Upper lobe of left lung (tissue), 6 donors: ENCODE measurements around the gene MAEL. TPM values are rescaled to one million over a fixed set of nuclear protein-coding genes. Genes with fewer than 3 reads are reported as not detected.

Experiments used
- ATAC-seq, 2 donors: fragments of 200-7000 bp; cut with Tn5 transposase; one replicate each; pipeline ENCODE4 v1.9.1; 2022; ENCODE audit warnings: mild to moderate bottlenecking in 2 of 2, moderate library complexity in 2 of 2; ENCODE audit not compliant: low FRiP score in 2 of 2
- DNase-seq, 2 donors: peaks; one replicate each; pipeline ENCODE4 v3.0.0-alpha.2; 2019 to 2020
- H3K27ac ChIP-seq, 4 donors: fragments of 200-600 bp; sonication (generic); one replicate each; pipeline ENCODE4 v1.5.1; 2016 to 2019
- H3K27me3 ChIP-seq, 4 donors: fragments of 200-600 bp; sonication (generic); one replicate each; pipeline ENCODE4 v1.5.1; 2017 to 2019
- H3K36me3 ChIP-seq, 4 donors: fragments of 200-600 bp; sonication (generic); one replicate each; pipeline ENCODE4 v1.5.1; 2016 to 2019
- H3K4me1 ChIP-seq, 4 donors: fragments of 200-600 bp; sonication (generic); one replicate each; pipeline ENCODE4 v1.5.1; 2018 to 2019
- H3K4me3 ChIP-seq, 4 donors: fragments of 200-600 bp; sonication (generic); one replicate each; pipeline ENCODE4 v1.5.1; 2017 to 2019; ENCODE audit warnings: mild to moderate bottlenecking in 2 of 4, moderate library complexity in 1 of 4
- H3K9me3 ChIP-seq, 4 donors: fragments of 200-600 bp; sonication (generic); one replicate each; pipeline ENCODE4 v1.5.1; 2018 to 2019
- CTCF ChIP-seq, 6 experiments: fragments of 450-650 bp in 4 of 6; fragments of 200-600 bp in 2 of 6; sonication (generic) in 2 of 6; IDR thresholded peaks; one replicate each; pipeline ENCODE4 v1.5.1; 2016 to 2019; ENCODE audit warnings: antibody characterized with exemption in 6 of 6
- EP300 ChIP-seq, 4 donors: sonication (generic); formaldehyde crosslinking; IDR thresholded peaks; one replicate each; pipeline ENCODE4 v1.5.1; 2017; ENCODE audit warnings: antibody characterized with exemption in 4 of 4, control low read depth in 2 of 4
- POLR2A ChIP-seq, 4 donors: fragments of 450-650 bp; IDR thresholded peaks; one replicate each; pipeline ENCODE4 v1.5.1; 2016 to 2017; ENCODE audit warnings: antibody characterized with exemption in 4 of 4, mild to moderate bottlenecking in 2 of 4
- POLR2AphosphoS5 ChIP-seq, 2 donors: sonication (generic); formaldehyde crosslinking; IDR thresholded peaks; one replicate each; pipeline ENCODE4 v1.5.1; 2017; ENCODE audit warnings: antibody characterized with exemption in 2 of 2
- WGBS, 2 donors: methylation state at CpG; one replicate each; pipeline ENCODE4 v1.1.5; 2017 to 2018; 5-methylcytosine and 5-hydroxymethylcytosine counted together
- total RNA-seq, 6 donors: library from RNA; depleted of rRNA in 4 of 6; stranded (reverse); fragments of >200 nt in 4 of 6; gene quantifications; one replicate each; pipeline versions ENCODE4 v1.1.0 to v1.2.1, GENCODE V29; 2016 to 2021
- donor health status: DM: no; HTN: no; CAD: no; lungs with moderate emphysema.
- donor health status: DM: no; HTN: yes; CAD: no; lungs with severe emphysema.

Gene MAEL
- total RNA-seq, 6 donors from 2014 or later = not detected

- Histone ChIP-seq H3K4me1 (peaks cover 0 to 11% (median 5%) of the 10 kb centered on the region in 4 donors), H3K27me3 (peaks cover 0 to 6% (median 2%) of the 10 kb centered on the region in 4 donors), H3K27ac (no peak overlapping the region), H3K36me3 (no peaks in the 10 kb centered on the region), H3K4me3 (no peak overlapping the region), H3K9me3 (no peaks in the 10 kb centered on the region)
- DNase-seq (no peak), ATAC-seq (no peak)
- WGBS, 2 donors = 70 to 82% methylated on average over 2 of the region's 2 CpGs
- TF ChIP-seq POLR2AphosphoS5 (IDR thresholded peaks at IDR 0.05) = no peak
- no peak for TF ChIP-seq CTCF (IDR thresholded peaks at IDR 0.05)
- TF ChIP-seq POLR2A (IDR thresholded peaks at IDR 0.05) = no peak
- TF ChIP-seq EP300 (IDR thresholded peaks at IDR 0.05) = no peak
Measured at GRCh38 chr1:166950156-166950555, 38.9 kb upstream of the MAEL start.

DNA sequence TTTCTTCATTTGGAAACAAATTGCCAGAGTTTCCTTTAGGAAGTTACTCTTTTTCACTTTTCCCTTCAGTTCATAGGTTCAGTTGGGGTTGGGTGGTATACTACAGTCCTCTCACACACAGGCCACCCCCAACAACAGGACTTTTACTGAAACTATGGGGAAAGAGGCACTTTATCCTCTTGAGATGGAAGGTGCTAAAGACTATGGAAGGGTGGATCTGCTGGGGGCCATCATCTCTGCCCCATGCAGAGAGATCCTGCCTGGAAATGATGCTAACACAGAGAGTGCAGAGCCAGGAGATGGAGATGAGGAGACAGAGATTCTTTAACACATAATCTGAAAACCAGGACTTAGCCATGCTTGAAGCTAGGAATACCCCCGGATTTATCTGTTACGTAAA is 38.0 kb upstream of the MAEL start:
- ATAC-seq = no peak
- TF ChIP-seq POLR2A (IDR thresholded peaks at IDR 0.05) (no peak), CTCF (IDR thresholded peaks at IDR 0.05) (no peak), POLR2AphosphoS5 (IDR thresholded peaks at IDR 0.05) (no peak), EP300 (IDR thresholded peaks at IDR 0.05) (no peak)
- Histone ChIP-seq H3K27ac (no peak overlapping the region), H3K4me1 (peaks cover 0 to 11% (median 5%) of the 10 kb centered on the region in 4 donors), H3K4me3 (no peak overlapping the region), H3K9me3 (no peaks in the 10 kb centered on the region), H3K36me3 (no peaks in the 10 kb centered on the region), H3K27me3 (peaks cover 0 to 6% (median 2%) of the 10 kb centered on the region in 4 donors)
- DNase-seq = no peak
- WGBS, 2 donors = 87 to 89% methylated on average over 2 of the region's 2 CpGs

- no peak overlapping the region for H3K4me3 ChIP-seq
- H3K36me3 ChIP-seq = no peaks in the 10 kb centered on the region
- H3K27me3 ChIP-seq = peaks cover 0 to 3% (median 1%) of the 10 kb centered on the region in 4 donors
- 50 to 62% methylated on average over 4 of the region's 4 CpGs for WGBS, 2 donors
- no peaks in the 10 kb centered on the region for H3K9me3 ChIP-seq
- peak overlapping the region in 1 of 4 donors; percentile 38 for H3K27ac ChIP-seq
- H3K4me1 ChIP-seq = peaks cover 0 to 9% (median 5%) of the 10 kb centered on the region in 4 donors
- DNase-seq (no peak), ATAC-seq (no peak)
- TF ChIP-seq POLR2AphosphoS5 (IDR thresholded peaks at IDR 0.05) = no peak
- no peak for TF ChIP-seq EP300 (IDR thresholded peaks at IDR 0.05)
- TF ChIP-seq CTCF (IDR thresholded peaks at IDR 0.05) = no peak
- no peak for TF ChIP-seq POLR2A (IDR thresholded peaks at IDR 0.05)
Measured at GRCh38 chr1:166952002-166952746, 36.9 kb upstream of the MAEL start.

GRCh38 chr1:166953491-166953890 is 35.6 kb upstream of the MAEL start:
- no peaks in the 10 kb centered on the region for H3K9me3 ChIP-seq
- no peak overlapping the region for H3K27ac ChIP-seq
- no peak for DNase-seq
- no peaks in the 10 kb centered on the region for H3K36me3 ChIP-seq
- no peak for TF ChIP-seq POLR2AphosphoS5 (IDR thresholded peaks at IDR 0.05)
- TF ChIP-seq POLR2A (IDR thresholded peaks at IDR 0.05) = no peak
- TF ChIP-seq CTCF (IDR thresholded peaks at IDR 0.05) = no peak
- no peak for TF ChIP-seq EP300 (IDR thresholded peaks at IDR 0.05)
- no peaks in the 10 kb centered on the region for H3K27me3 ChIP-seq
- H3K4me1 ChIP-seq = no peaks in the 10 kb centered on the region
- ATAC-seq = no peak
- no peak overlapping the region for H3K4me3 ChIP-seq
